COLO668 (cell line): ENCODE data around the gene MTHFD2.
"Not testable (repeated sequence)": the region's sequence is repeated elsewhere in the genome, so short reads cannot be mapped to it uniquely, and the experiment has no call there.

Source experiments
- DNase-seq: peaks from one replicate; lab custom pipeline; 2025; ENCODE audit not compliant: unreplicated experiment; lab: John Stamatoyannopoulos, UW

Gene MTHFD2

DNA sequence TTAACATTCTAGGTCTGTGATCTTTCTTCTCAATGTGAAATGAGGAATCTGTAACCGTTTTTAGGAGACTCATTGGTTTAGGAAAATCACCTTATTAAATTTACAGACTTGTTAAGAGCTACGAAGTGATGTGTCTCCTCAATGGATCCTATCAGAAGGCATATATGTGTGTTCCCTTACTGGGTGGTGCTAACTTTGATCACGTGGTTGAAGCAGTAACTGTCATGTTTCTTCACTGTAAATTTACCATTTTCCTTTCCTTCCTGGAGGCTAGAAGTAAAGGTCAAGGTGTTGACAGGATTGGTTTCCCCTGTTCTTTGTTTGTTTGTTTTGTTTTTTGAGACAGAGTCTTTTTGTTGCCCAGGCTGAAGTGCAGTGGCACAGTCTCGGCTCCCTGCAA is 1.4 kb upstream of the MTHFD2 start:
- no peak for DNase-seq

DNA sequence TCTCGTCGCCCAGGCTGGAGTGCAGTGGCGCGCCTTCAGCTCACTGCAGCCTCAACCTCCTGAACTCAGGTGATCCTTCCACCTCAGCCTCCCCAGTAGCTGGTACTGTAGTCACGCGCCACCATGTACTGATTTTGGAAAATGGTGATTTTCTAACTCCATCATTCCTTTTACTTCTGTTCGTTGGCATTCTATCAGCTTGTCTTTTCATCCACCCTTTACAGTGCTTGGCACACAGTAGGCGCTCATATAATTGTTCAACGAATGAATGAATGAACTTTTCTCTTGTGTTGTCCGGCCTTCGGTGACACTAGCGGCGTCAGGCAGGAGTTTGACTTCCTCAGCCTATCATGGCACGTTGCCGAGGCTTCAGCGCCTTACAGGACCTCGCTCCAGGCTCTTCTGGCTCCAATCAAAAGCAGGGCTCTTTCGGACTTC is 373 bp upstream of the MTHFD2 start:
- no peak for DNase-seq

DNA sequence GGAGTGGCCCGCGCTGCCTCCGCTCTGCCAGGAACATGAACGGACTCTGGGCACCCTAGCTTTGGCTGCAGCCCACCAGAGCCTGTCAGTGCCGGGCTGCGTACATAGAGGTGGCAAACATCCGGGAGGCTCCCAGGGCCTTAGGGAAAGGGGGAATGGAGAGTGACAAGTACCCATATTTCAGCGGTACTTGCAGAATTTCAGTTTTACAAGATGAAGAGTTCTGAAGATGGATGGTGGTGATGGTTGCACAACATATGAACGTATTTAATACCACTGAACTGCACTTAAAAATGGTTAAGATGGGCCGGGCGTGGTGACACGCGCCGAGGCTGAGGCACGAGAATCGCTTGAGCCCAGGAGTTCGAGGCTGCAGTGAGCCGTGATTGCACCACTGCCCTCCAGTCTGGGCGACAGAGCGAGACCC is 873 bp downstream of the MTHFD2 start:
- DNase-seq, result peak; percentile 32

DNA sequence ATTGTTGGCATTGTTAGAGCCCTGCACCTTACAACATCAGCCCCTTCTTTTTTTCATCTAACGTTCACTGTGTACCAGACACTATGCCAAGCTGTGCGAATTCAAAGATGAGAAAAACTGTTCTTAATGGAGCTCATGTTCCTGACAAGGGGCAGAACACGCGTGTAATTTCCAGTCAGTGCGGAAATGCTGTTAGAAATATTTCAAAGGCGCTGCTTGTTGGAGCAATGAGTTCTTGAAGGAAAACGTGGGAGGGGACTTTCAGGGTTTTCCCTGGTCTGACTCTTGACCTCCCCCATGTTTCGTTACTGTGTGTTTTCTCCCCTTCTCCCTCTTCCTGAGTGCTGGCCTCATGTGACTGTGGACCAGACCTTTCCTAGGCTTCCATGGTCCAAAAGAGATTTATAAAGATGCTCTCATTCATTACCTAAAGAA is 1.5 kb downstream of the MTHFD2 start:
- no peak for DNase-seq

DNA sequence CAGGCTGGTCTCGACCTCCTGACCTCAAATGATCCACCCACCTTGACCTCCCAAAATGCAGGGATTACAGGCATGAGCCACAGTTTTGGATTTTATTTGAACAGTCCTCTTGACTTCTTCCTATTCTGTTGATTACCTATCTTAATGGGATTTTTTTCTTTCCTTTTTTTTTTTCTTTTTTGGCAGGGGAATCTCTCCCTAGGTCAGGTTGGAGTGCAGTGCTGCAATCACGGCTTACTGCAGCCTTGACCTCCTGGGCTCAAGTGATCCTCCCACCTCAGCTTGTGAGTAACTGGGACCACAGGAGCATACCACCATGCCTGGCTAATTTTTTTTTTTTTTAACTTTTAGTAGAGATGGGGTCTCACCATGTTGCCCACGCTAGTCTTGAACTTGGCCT is 2.8 kb downstream of the MTHFD2 start:
- no peak for DNase-seq

DNA sequence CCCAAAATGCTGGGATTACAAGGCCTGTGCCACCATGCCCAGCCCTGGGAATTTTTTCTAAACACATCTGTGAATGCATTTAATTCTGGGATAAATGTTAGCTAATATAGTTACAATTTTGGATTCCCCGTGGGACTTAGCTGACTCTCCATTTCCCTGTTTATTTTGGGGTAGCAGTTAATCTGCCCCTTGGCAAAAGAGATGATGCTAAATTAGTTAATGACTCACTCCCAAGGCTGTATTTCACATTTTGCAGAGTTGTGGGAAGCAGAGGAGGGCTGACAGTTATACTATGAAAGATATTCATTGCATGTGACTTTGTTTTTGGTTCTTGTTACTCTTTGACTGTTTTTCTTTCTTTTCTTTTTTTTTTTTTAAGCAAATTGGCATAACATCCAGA is 3.2 kb downstream of the MTHFD2 start:
- DNase-seq, result no peak

DNA sequence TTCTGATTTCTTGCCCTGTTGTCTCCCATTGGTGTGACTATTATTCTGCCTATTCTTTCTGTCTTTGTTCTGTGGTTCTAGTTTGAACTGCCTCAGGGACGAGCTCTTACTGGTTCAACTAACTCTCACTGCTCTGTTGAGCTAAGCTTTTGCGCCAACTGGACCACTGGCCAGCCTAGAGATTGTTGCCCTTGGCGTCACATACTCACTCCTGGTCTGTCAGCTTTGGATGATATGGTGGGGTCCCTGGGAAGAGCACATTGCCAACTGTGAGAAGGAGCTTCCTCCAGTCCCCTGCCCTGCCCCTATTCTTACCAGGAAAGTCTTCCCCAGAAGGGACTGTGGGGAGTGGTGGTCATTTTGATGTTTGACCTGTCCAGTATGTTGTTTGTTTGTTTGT is 6.0 kb downstream of the MTHFD2 start:
- no peak for DNase-seq

DNA sequence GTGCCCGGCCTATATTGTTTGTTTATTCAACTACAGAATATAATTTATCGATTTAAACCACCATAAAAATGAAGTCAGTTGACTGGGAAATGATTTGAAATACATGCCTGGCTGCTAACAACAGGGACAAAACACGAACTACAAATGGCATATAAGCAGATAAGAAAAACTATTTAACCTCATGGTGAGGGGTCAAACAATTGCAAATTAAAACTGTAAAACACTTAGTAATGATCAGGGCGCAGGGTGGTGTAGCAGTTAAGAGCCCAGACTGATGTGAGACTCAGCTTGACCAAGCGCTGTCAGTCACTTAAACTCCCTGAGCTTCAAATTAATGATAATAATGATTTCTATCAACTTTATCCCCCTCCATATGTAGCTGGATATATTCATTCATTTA is 6.7 kb downstream of the MTHFD2 start:
- DNase-seq, result no peak

DNA sequence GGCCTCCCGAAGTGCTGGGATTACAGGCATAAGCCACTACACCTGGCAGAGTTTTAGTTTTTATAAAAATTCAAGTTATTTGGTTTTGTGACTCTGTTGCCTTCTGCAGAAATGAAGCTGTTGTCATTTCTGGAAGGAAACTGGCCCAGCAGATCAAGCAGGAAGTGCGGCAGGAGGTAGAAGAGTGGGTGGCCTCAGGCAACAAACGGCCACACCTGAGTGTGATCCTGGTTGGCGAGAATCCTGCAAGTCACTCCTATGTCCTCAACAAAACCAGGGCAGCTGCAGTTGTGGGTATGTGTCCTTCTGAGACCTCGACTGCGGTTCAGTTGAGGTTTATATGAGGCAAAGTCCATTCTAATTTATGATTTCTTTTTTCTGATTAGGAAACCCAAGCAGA is 7.2 kb downstream of the MTHFD2 start:
- peak; percentile 25 for DNase-seq

DNA sequence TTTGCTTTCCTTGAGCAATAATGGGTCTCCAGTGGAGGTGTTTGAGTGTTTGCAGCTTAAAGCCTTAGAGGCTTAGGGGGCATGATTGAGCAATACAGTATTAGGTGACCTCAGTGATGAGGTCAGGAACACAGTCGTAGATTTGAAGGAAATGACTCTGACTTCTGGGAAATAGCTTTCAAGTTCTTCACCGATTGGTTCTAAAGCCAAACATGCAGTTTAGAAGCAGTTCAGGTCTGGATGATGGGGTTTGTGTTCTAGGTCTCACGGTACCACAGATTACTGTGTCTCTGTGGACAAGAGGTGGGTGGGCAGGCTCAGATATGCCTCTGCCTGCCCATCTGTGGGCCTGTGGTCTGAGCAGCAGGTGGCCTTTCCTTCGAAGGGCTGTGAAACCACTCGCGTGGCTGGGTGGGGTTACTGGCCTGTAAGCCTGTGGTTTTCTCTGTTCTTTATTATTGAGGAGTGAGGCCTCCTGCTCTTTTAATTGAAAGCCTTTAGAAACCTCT is 7.8 kb downstream of the MTHFD2 start:
- no peak for DNase-seq

DNA sequence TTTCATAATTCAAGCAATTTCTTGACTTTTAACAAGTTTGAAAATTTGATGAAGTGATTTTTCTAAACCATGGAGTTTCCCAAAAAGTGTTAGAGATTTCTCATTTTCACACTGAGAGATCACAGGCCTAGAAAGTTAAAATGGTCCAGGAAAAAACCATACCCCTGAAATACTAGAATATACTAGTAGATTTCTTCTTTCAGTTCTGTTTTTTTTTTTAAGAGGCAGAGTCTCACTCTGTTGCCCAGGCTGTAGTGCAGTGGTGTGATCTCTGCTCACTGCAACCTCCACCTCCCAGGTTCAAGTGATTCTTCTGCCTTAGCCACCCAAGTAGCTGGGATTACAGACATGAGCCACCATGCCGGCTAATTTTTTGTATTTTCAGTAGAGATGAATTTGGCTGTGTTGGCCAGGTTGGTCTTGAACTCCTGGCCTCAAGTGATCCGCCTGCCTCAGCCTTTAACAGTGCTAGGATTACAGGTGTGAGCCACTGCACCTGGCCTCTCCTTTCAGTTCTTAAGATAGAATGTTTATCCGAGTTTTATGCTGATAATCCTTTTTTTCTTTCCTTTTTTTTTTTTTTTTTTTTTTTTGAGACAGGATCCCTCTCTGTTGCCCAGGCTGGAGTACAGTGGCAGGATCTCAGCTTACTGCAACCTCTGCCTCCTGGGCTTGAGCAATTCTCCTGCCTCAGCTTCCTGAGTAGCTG is 14.4 kb downstream of the MTHFD2 start:
- no peak for DNase-seq

DNA sequence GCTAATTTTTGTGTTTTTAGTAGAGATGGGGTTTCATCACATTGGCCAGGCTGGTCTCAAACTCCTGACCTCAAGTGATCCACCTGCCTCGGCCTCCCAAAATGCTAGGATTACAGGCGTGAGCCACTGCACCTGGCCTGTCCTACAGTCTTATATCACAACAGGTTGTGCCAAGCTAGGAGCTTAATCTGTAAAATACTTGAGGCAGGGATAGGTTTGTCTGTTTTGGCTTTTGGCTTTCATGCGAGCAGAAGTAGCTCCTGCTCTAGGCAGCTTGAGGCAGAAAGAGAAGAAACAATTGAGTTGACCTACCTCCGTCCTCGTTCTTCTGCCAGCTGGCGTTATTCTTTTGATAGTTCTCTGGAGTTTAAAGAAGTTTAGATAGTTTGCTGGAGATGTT is 17.4 kb downstream of the MTHFD2 start:
- not testable (repeated sequence) for DNase-seq

DNA sequence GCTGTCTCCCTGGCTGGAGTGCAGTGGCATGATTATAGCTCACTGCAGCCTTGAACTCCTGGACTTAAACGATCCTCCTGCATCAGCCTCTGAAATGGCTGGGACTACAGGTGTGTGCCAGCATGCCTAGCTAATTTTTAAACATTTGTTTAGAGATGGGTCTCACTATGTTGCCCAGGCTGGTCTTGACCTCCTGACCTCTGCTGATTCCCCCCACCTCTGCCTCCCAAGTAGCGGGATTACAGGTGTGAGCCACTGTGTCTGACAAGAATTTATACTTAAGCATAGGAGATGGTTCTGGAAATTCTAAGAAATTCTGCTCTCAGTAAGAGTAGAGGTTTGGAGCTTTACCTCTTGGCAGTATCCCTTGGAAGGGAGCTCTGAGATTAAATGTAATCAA is 18.2 kb downstream of the MTHFD2 start:
- DNase-seq, result no peak

DNA sequence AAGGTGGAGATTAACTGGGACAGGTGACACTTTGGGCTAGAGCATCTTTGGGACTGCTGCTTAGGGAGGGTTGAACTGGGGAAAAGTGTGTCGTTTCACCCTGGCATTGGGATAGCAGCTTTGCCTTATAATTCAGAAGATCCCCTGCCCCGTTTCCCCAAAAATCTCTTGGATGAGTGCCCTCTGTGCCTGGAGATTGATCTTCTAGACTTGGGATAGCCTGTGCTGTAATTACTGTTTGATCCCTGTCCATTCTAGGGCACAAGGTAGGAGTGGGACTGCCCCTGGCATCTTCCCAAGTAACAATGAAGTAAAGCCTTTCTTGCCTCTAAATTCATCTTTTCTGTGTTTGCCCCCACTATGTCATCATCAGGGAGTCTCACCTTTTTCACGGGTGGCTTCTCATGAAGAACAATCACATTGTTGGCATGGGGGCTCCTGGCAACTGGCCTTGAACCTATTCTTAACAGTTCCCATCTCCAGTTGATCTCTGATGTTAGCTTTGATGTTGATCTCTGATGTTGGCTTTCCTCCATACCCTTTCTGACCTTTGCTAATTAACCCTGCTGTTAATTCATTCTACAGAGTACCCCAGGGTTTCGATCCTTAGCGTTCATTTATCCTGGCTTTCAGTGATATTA is 21.6 kb downstream of the MTHFD2 start:
- DNase-seq, result no peak

DNA sequence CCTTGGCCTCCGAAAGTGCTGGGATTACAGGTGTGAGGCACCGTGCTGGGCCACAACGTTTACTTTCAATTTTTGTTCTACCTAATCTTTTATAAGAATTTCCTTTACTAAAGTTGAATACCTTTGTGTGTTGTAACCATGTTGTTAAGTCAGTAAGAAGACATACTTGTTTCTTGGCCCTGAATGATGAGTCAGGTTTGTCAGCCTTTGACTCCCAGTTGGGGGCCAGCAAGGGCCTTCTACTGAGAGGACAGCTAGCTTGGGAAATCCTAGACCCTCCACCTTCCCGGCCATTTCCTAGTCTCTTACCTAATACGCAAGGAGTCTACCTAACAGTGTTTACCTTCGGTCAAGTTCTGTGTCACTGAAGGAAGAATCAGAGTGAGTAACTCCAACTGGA is 22.7 kb downstream of the MTHFD2 start:
- no peak for DNase-seq

DNA sequence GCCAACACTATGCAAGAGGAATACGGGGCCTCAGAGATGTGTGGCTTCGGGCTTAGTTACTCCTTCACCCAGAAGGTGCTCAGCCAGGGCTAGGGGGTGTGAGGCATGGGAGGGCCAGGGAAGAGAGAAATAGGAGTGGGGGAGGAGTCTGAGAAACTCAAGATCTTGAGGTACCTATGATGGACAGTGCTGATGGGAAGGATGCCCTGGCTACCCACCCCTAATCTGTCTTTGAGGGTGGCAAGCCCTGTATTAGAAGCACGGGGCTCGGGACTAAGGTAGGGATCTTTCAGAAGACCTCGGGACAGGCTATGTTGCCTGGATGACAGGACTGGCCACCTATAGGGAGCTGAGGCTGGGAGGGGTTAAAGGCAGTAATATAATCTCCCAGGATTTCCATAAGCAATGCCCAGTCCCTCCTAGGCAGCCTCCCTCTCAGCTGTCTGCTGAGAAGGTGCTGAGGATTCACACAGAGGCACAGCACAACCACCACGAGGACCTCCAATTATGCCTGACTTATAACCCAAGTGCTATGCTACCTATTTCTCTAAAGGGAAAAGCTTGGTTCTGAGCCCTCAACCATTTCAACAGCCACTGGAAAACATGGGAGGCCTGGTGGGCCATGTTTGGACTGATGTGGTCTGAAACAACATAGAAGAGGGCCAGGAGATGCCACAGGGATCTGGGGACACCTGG is 23.3 kb downstream of the MTHFD2 start:
- no peak for DNase-seq

DNA sequence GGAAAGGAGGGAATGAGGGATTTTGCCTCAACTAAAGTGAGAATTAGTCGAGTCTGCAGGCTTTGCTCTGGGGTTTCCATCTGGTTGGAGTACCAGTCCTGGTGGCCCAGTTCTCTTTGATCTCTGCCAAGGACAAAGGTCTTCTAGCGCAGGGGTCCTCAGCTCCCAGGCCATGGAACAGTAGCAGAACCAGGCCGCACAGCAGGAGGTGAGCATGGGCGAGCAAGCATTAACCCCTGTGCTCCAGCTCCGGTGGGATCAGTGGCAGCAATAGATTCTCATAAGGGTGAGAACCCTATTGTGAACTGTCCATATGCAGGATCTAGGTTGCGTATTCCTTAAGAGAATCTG is 23.9 kb downstream of the MTHFD2 start:
- no peak for DNase-seq

DNA sequence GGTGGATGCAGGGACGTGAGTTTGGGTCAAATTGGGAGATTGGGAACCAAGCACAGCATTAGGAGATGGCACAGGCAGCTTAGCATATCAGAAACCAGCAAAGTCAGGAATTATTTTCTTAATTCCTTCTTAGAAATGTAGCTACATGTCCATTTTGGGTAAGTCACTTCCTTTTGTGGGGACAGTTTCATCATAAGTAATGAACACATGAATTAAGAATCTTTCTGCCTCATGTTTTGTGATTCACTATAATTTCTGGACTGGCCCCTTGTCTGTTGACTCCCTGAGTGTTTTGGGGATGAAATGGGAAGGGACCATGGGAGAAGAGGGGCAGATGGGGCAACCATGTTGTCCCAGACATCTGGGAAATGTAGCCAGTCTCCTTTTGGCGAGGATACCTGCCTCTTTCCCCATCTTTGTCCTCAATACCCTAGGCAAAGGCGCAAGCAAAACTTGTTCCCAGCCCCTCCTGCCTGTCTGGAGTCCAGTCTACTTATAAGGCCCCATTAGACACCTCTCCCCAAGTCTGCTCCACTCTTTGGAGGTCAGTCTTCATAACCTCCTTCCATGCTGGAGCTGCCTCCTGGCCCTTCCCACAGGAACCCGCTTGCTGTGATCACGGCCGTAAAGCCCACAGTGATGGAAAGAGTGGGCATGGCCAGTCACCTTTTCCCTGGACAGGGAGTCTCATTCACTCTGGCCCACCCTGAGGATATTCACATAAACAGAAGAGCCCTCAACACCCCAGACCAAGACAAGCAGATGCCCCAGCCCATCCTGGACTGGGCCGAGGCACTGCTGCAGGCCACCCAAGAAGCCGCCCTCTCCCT is 25.7 kb downstream of the MTHFD2 start:
- DNase-seq, result no peak

DNA sequence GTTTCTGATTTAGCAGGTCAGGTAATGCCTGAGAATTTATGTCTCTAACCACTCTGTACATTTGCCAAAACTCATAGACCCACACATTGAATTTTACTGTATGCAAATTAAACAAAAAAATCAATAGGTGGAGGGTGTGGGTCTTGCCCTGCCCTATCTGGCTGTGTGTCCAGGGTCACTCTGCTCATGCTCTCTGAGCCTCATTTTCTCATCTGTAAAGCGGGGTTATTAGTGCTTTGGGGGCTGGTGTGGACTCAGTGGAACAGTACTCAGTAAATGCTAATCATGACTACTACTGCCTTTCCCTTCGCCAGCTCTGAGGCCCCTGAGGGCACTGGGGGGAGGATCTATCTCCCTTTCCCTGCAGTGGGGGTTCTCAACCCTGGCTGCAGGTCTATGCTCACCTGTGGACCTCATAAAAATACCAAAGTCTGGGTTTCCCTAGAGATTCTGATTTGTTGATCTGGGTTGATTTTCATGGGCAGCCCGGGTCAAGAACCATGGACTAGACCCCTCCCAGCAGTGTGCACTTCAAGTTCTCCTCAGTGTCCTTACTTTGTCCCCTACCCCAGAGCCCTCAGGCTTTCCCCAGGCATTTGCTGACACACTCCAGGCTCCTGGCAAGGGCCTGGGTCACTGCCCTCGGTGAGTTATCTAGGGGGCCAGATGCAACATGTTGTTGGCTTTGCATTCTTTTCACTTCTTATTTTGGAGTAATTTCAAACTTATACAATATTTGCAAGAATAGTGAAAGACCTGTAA is 27.5 kb downstream of the MTHFD2 start:
- no peak for DNase-seq

DNA sequence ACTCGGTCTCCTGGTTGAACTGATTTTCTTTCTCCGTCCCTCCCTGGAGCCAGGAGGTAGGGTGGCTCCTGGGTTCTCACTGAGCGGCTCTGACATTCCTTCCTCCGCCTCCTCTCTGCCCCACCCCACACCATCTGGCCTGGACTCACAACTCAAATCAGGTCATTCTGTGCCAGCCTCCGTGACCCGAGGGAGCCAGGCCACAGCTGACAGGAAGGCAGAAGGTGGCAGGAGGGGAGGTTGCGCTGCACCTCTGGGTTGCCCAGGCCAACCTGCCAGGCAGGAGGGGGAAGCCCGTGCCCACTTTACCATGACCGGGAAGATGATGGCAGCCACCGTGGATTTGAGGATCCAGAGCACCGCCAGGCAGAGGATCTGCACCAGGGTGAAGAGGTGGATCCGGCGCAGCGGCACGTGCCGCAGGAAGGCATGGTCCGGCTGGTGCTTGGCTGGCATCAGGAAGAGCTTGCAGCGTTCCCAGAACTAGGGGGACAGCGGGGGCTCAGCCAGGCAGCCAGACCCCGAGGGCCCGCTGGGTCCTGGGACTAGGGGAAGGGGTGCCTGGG is 28.3 kb downstream of the MTHFD2 start:
- DNase-seq, result no peak
